Stomach (tissue), 9 donors: ENCODE results near the gene CNNM4. TPM values are rescaled to one million over a fixed set of nuclear protein-coding genes. Genes with fewer than 3 reads are reported as not detected.

ENCODE experiments used
- DNase-seq, 2 donors: peaks; one replicate each; pipeline versions ENCODE4 v3.0.0 to v3.0.0-alpha.2; 2013 to 2019
- H3K27ac ChIP-seq, 5 donors: fragments of 200-600 bp in 4 of 5; sonication (generic) in 4 of 5; one replicate each; pipeline ENCODE4 v1.5.1; 2013 to 2019; ENCODE audit warnings: mild to moderate bottlenecking in 1 of 5, moderate library complexity in 1 of 5
- H3K27me3 ChIP-seq, 3 donors: fragments of 200-600 bp; sonication (generic); one replicate each; pipeline ENCODE4 v1.5.1; 2017 to 2019; ENCODE audit warnings: mixed run types in 1 of 3
- H3K36me3 ChIP-seq, 4 donors: fragments of 200-600 bp; sonication (generic); 1 replicate in 3 of 4; 2 replicates in 1 of 4; pipeline ENCODE4 v1.5.1; 2016 to 2019
- H3K4me1 ChIP-seq, 4 donors: fragments of 200-600 bp; sonication (generic); one replicate each; pipeline ENCODE4 v1.5.1; 2016 to 2019
- H3K4me3 ChIP-seq, 4 donors: fragments of 200-600 bp; sonication (generic) in 3 of 4; one replicate each; pipeline ENCODE4 v1.5.1; 2016 to 2019; ENCODE audit warnings: mild to moderate bottlenecking in 1 of 4
- H3K9me3 ChIP-seq, 4 donors: fragments of 200-600 bp; sonication (generic); one replicate each; pipeline ENCODE4 v1.5.1; 2016 to 2019
- EP300 ChIP-seq: sonication (generic); formaldehyde crosslinking; IDR thresholded peaks from one replicate; pipeline ENCODE4 v1.6.1; 2017; ENCODE audit warnings: antibody characterized with exemption
- POLR2A ChIP-seq, 4 donors: fragments of 450-650 bp; IDR thresholded peaks; one replicate each; pipeline ENCODE4 v1.6.1; 2016; ENCODE audit warnings: antibody characterized with exemption in 4 of 4, control low read depth in 2 of 4, mild to moderate bottlenecking in 1 of 4, moderate library complexity in 1 of 4
- POLR2AphosphoS5 ChIP-seq, 3 donors: sonication (generic); formaldehyde crosslinking; IDR thresholded peaks; one replicate each; pipeline ENCODE4 v1.6.1; 2016; ENCODE audit warnings: antibody characterized with exemption in 3 of 3
- WGBS, 5 donors: extraction: QIAGEN DNeasy Blood & Tissue Kit in 3 of 5; methylation state at CpG; one replicate each; pipeline versions ENCODE4 v1.1.5 to v1.1.7; 2013 to 2018; 5-methylcytosine and 5-hydroxymethylcytosine counted together
- intact Hi-C: fragments of 100-400 bp; cut with DNase I; formaldehyde crosslinking; loops from one replicate; pipeline ENCODE4 v1.15.1; 2023; ENCODE audit warnings: low total_unique reads
- polyA plus RNA-seq, 3 donors: library from polyadenylated mRNA; stranded (reverse); fragments of 200-250 nt; gene quantifications; one replicate each; pipeline ENCODE4 v1.2.3, GENCODE V29; 2013
- total RNA-seq, 5 donors: library from RNA; depleted of rRNA; stranded (reverse); fragments of >200 nt; gene quantifications; one replicate each; pipeline versions ENCODE4 v1.1.0 to v1.2.3, GENCODE V29; 2014 to 2016
- TF ChIP-seq, protein P1 (sequence below), 7 experiments: fragments of 450-650 bp in 4 of 7; fragments of 200-600 bp in 3 of 7; sonication (generic) in 3 of 7; IDR thresholded peaks; one replicate each; pipeline ENCODE4 v1.5.1; 2016 to 2019; ENCODE audit warnings: antibody characterized with exemption in 7 of 7, control low read depth in 2 of 7, mild to moderate bottlenecking in 1 of 7
- donor health status: healthy with polysubstance abuse.
- donor health status: Bipolar disorder and iron deficiency.
- donor health status: healthy.

The CNNM4 gene
- total and polyA plus RNA-seq, 8 donors: 1.2 to 26.6 (median 2.8) TPM

DNA sequence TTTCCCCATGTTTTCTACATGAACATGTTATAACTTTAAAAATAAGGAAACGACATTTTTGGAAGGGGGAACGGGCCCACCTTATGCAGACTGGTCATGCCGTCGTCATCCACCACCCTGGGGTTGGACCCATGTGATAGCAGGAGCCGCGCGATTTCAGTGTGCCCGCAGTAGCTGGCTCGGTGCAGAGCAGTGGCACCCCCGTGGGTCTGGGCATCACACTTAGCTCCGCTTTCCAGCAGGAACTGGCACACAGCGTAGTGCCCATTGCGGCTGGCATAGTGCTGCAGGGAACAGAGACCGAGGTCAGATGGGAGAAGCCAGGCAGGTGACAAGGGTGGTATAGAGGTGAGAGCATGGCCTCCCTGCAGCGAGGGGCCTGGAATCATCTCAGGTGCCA, 92.6 kb downstream of the CNNM4 start:
- no peak for DNase-seq
- no peaks in the 10 kb centered on the region for H3K9me3 ChIP-seq
- TF ChIP-seq POLR2AphosphoS5 (IDR thresholded peaks at IDR 0.05) (no peak), POLR2A (IDR thresholded peaks at IDR 0.05) (no peak), EP300 (no peak)
- TF ChIP-seq, protein P1, sequence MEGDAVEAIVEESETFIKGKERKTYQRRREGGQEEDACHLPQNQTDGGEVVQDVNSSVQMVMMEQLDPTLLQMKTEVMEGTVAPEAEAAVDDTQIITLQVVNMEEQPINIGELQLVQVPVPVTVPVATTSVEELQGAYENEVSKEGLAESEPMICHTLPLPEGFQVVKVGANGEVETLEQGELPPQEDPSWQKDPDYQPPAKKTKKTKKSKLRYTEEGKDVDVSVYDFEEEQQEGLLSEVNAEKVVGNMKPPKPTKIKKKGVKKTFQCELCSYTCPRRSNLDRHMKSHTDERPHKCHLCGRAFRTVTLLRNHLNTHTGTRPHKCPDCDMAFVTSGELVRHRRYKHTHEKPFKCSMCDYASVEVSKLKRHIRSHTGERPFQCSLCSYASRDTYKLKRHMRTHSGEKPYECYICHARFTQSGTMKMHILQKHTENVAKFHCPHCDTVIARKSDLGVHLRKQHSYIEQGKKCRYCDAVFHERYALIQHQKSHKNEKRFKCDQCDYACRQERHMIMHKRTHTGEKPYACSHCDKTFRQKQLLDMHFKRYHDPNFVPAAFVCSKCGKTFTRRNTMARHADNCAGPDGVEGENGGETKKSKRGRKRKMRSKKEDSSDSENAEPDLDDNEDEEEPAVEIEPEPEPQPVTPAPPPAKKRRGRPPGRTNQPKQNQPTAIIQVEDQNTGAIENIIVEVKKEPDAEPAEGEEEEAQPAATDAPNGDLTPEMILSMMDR (IDR thresholded peaks at IDR 0.05): no peak
- 93 to 96% (median 95%) methylated on average over 15 of the region's 15 CpGs for WGBS, 5 donors
- H3K4me1 ChIP-seq: peaks cover 7 to 27% (median 18%) of the 10 kb centered on the region in 4 donors
- H3K4me3 ChIP-seq: no peak overlapping the region
- intact Hi-C loops: no loop called here
- no peaks in the 10 kb centered on the region for H3K27me3 ChIP-seq
- no peak overlapping the region for H3K27ac ChIP-seq
- peaks cover 43 to 60% (median 60%) of the 10 kb centered on the region in 4 donors for H3K36me3 ChIP-seq

- 15 to 27% (median 15%) methylated on average over 14 to 27 of the region's 27 CpGs for WGBS, 5 donors
- H3K27ac ChIP-seq: peak overlapping the region; percentile 26 to 90 (median 87)
Measured at GRCh38 chr2:96856776-96857666, 96.3 kb downstream of the CNNM4 start.

DNA sequence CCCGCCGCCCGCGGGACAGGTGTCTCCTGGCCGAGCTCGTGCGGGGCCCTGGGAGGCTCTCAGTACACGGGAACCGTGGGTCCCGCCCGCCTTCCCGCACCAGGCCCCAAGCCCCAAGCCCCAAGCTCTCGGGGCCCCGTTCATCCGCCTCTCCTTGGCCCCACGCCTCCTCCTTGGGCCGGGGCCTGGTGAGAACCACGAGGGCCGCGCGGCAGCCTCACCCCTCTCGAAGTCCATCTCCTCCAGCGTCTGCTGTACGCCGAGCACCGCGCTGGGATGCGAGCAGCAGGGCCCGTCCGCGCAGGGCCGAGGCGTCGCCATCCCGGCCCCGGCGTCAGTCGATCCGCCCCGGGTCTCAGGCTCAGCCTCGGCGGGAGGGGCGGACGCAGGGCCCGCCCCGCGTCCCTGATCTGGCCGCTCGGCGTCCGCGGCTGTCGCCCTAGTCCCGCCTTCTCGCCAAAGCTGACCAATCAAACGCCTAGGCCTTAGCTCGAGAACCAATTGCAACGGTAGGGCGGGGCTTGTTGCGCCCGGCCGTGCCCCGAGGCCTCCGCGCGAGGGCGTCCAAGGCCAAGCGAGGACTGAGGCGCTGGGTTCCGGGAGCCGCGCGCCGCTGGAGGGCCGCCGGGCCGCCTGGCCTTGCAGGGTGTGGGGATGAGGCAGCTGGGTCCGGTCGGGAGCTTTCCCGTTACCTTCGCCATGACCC, 97.1 kb downstream of the CNNM4 start, which contains the start of gene ANKRD39:
Gene ANKRD39, minus strand, starts transcription at position 350 of the 706 bp plus-strand sequence. Its CDS starts 29 bp downstream, at position 321.
- Histone ChIP-seq H3K9me3 (no peaks in the 10 kb centered on the region), H3K4me1 (peaks cover 25 to 69% (median 38%) of the 10 kb centered on the region in 4 donors), H3K36me3 (peaks cover 41 to 51% (median 44%) of the 10 kb centered on the region in 4 donors), H3K4me3 (peak within 1 kb of the TSS; percentile 74 to 90 (median 80)), H3K27ac (peak within 1 kb of the TSS; percentile 65 to 90 (median 87)), H3K27me3 (no peaks in the 10 kb centered on the region)
- peak in 1 of 4 donors; percentile 50 for TF ChIP-seq POLR2A (IDR thresholded peaks at IDR 0.05)
- TF ChIP-seq, protein P1 (IDR thresholded peaks at IDR 0.05): peak in 5 of 7 experiments; percentile 77 to 91 (median 86)
- TF ChIP-seq POLR2AphosphoS5 (IDR thresholded peaks at IDR 0.05): peak; percentile 51 to 79 (median 74)
- TF ChIP-seq EP300: no peak
- DNase-seq: peak; percentile 99 to 100
- WGBS, 5 donors: 0% methylated on average over 11 to 81 of the region's 81 CpGs
- intact Hi-C loops: no loop called here

More at GRCh38 chr2:96856776-96857666, 96.3 kb downstream of the CNNM4 start:
- no peaks in the 10 kb centered on the region for H3K9me3 ChIP-seq
- H3K36me3 ChIP-seq: peaks cover 42 to 48% (median 43%) of the 10 kb centered on the region in 4 donors
- DNase-seq: peak in 1 of 2 donors; percentile 61
- H3K4me1 ChIP-seq: peaks cover 25 to 62% (median 36%) of the 10 kb centered on the region in 4 donors
- intact Hi-C loops: no loop called here
- H3K4me3 ChIP-seq: peak overlapping the region; percentile 74 to 90 (median 80)
- H3K27me3 ChIP-seq: no peaks in the 10 kb centered on the region
- no peak for TF ChIP-seq EP300
- TF ChIP-seq POLR2AphosphoS5 (IDR thresholded peaks at IDR 0.05): no peak
- no peak for TF ChIP-seq POLR2A (IDR thresholded peaks at IDR 0.05)
- TF ChIP-seq, protein P1 (IDR thresholded peaks at IDR 0.05): no peak

- DNase-seq: peak in 1 of 2 donors; percentile 61
- TF ChIP-seq, protein P1 (IDR thresholded peaks at IDR 0.05): no peak
- TF ChIP-seq POLR2AphosphoS5 (IDR thresholded peaks at IDR 0.05) (no peak), POLR2A (IDR thresholded peaks at IDR 0.05) (no peak), EP300 (no peak)
- Histone ChIP-seq H3K36me3 (peaks cover 41 to 51% (median 44%) of the 10 kb centered on the region in 4 donors), H3K27ac (peak overlapping the region in 4 of 5 donors; percentile 87 to 90 (median 88)), H3K27me3 (no peaks in the 10 kb centered on the region), H3K9me3 (no peaks in the 10 kb centered on the region), H3K4me3 (peak overlapping the region in 2 of 4 donors; percentile 79 to 90), H3K4me1 (peaks cover 26 to 83% (median 43%) of the 10 kb centered on the region in 4 donors)
- intact Hi-C loops: no loop called here
- WGBS, 5 donors: 36 to 46% (median 45%) methylated on average over 11 of the region's 11 CpGs
Measured at GRCh38 chr2:96859099-96859649, 98.5 kb downstream of the CNNM4 start.
